WTC11 (cell line): ENCODE results near the gene HPS3. TPM values are rescaled to one million over a fixed set of nuclear protein-coding genes. Genes with fewer than 3 reads are reported as not detected.

Source experiments
- ATAC-seq: fragments of 200-7000 bp; cut with Tn5 transposase; 2 replicates; pipeline ENCODE4 v1.10.0; 2021; ENCODE audit warnings: mild to moderate bottlenecking, moderate library complexity
- CTCF ChIA-PET: fragments of 300-600 bp; sonication (Branson Sonifier 250); formaldehyde crosslinking; loops from one replicate; lab custom pipeline; 2021; ENCODE audit warnings: antibody characterized with exemption; lab: Charles Lee
- POLR2A ChIA-PET: fragments of 350-600 bp; sonication (Branson Sonifier 250); formaldehyde crosslinking; loops from one replicate; lab custom pipeline; 2021; ENCODE audit warnings: antibody characterized with exemption; lab: Charles Lee
- DNase-seq: peaks from one replicate; pipeline ENCODE4 v3.0.0; 2021; ENCODE audit warnings: low spot score
- H3K27ac Mint-ChIP-seq: 2 replicates; pipeline ENCODE4 v1.8.0; 2021; ENCODE audit warnings: mixed read lengths
- H3K27me3 Mint-ChIP-seq: 2 replicates; pipeline ENCODE4 v1.8.0; 2021; ENCODE audit warnings: low read depth, mild to moderate bottlenecking, moderate library complexity, mixed read lengths
- H3K36me3 Mint-ChIP-seq: 2 replicates; pipeline ENCODE4 v1.8.0; 2021; ENCODE audit warnings: mixed read lengths
- H3K4me1 Mint-ChIP-seq: 2 replicates; pipeline ENCODE4 v1.8.0; 2022; ENCODE audit warnings: mixed read lengths
- H3K4me3 Mint-ChIP-seq: 2 replicates; pipeline ENCODE4 v1.8.0; 2021; ENCODE audit warnings: mild to moderate bottlenecking, moderate library complexity, mixed read lengths
- H3K9me3 Mint-ChIP-seq: 2 replicates; pipeline ENCODE4 v1.8.0; 2021; ENCODE audit warnings: mixed read lengths
- JUN ChIP-seq: sonication (generic); formaldehyde crosslinking; IDR thresholded peaks from 2 replicates; pipeline ENCODE4 v1.8.0; 2023; ENCODE audit warnings: mild to moderate bottlenecking, missing genetic modification reagents
- NR1H2 ChIP-seq: sonication (generic); formaldehyde crosslinking; IDR thresholded peaks from 2 replicates; pipeline ENCODE4 v1.9.0; 2021; ENCODE audit warnings: mild to moderate bottlenecking, moderate library complexity, missing genetic modification reagents
- NR2C2 ChIP-seq: sonication (generic); formaldehyde crosslinking; IDR thresholded peaks from 2 replicates; pipeline ENCODE4 v1.8.0; 2022; ENCODE audit warnings: mild to moderate bottlenecking, missing genetic modification reagents
- NR3C1 ChIP-seq: sonication (generic); formaldehyde crosslinking; conservative IDR thresholded peaks from 2 replicates; pipeline ENCODE4 v1.8.1; 2023; ENCODE audit warnings: low read depth, mild to moderate bottlenecking, missing genetic modification reagents
- SP1 ChIP-seq: sonication (generic); formaldehyde crosslinking; conservative IDR thresholded peaks from 2 replicates; pipeline ENCODE4 v1.8.1; 2022; ENCODE audit warnings: missing genetic modification reagents
- TEAD1 ChIP-seq: sonication (generic); formaldehyde crosslinking; IDR thresholded peaks from 2 replicates; pipeline ENCODE4 v1.8.0; 2022; ENCODE audit warnings: mild to moderate bottlenecking, missing genetic modification reagents
- TEAD4 ChIP-seq: sonication (generic); formaldehyde crosslinking; IDR thresholded peaks from 2 replicates; pipeline ENCODE4 v1.8.0; 2022; ENCODE audit warnings: mild to moderate bottlenecking, missing genetic modification reagents
- ZNF121 ChIP-seq: sonication (generic); formaldehyde crosslinking; IDR thresholded peaks from 2 replicates; pipeline ENCODE4 v1.8.0; 2023; ENCODE audit warnings: missing genetic modification reagents
- ZNF671 ChIP-seq: fragments of 250-450 bp; sonication (Bioruptor Pico); IDR thresholded peaks from 2 replicates; pipeline ENCODE4 v1.8.0; 2021; ENCODE audit warnings: mild to moderate bottlenecking
- total RNA-seq: library from RNA; stranded (reverse); gene quantifications from 3 replicates; pipeline ENCODE4 v1.2.3, GENCODE V29; 2021
- TF ChIP-seq, protein P1 (sequence below): fragments of 250-450 bp; sonication (Bioruptor Pico); IDR thresholded peaks from 2 replicates; pipeline ENCODE4 v1.9.0; 2021; ENCODE audit warnings: mild to moderate bottlenecking, borderline replicate concordance
- TF ChIP-seq, protein P2 (sequence below): sonication (generic); formaldehyde crosslinking; IDR thresholded peaks from 2 replicates; pipeline ENCODE4 v1.8.0; 2022; ENCODE audit warnings: mild to moderate bottlenecking, missing genetic modification reagents
- TF ChIP-seq, protein P3 (sequence below): sonication (generic); formaldehyde crosslinking; IDR thresholded peaks from 2 replicates; pipeline ENCODE4 v1.8.0; 2023; ENCODE audit warnings: mild to moderate bottlenecking, missing genetic modification reagents
- TF ChIP-seq, protein P4 (sequence below): sonication (generic); formaldehyde crosslinking; IDR thresholded peaks from 2 replicates; pipeline ENCODE4 v1.8.0; 2022; ENCODE audit warnings: mild to moderate bottlenecking, missing genetic modification reagents
- TF ChIP-seq, protein P5 (sequence below): sonication (generic); formaldehyde crosslinking; IDR thresholded peaks from 2 replicates; pipeline ENCODE4 v1.8.1; 2023; ENCODE audit warnings: mild to moderate bottlenecking, moderate library complexity, missing genetic modification reagents
- TF ChIP-seq, protein P6 (sequence below): fragments of 250-450 bp; sonication (Bioruptor Pico); conservative IDR thresholded peaks from 2 replicates; pipeline ENCODE4 v1.9.0; 2021; ENCODE audit warnings: mild to moderate bottlenecking

HPS3 gene
- total RNA-seq, 1 experiment from 2014 or later, result 51.3 TPM

DNA sequence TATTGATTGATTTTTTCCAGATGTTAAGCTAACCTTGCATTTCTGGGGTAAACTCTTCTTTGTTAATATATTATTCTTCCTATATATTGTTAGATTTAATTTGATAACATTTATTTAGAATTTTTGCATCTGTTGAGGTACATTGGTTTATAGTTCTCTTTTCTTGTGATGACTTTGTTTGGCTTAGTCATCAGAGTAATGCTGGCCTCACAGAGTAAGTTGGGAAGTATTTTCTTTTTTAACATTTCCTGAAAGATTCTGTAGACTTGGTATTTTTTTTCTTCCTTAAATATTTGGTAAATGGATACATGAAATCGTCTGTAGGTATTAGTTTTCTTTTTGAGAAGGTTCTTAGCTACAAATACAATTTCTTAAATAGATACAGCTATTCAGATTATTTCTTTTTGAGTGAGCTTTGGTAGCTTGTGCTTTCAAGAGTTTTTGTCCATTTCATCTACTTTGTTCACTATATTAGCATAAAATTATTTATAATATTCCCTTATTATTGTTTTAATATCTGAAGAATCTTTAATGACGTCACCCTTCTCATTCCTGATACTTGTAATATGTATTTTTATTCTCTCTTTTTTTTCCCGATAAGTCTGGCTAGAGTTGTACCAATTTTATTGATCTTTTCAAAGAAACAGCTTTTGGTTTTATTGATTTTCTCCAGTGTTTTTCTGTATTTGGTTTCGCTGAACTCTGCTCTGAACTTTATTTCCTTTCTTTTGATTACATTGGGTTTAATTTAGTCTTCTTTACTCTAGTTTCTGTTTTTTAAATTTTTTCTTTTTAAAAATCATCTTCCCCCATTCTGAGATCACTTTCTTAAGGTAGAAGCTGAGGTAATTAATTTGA is 6.5 kb upstream of the HPS3 start (continued):
- TF ChIP-seq, protein P1, sequence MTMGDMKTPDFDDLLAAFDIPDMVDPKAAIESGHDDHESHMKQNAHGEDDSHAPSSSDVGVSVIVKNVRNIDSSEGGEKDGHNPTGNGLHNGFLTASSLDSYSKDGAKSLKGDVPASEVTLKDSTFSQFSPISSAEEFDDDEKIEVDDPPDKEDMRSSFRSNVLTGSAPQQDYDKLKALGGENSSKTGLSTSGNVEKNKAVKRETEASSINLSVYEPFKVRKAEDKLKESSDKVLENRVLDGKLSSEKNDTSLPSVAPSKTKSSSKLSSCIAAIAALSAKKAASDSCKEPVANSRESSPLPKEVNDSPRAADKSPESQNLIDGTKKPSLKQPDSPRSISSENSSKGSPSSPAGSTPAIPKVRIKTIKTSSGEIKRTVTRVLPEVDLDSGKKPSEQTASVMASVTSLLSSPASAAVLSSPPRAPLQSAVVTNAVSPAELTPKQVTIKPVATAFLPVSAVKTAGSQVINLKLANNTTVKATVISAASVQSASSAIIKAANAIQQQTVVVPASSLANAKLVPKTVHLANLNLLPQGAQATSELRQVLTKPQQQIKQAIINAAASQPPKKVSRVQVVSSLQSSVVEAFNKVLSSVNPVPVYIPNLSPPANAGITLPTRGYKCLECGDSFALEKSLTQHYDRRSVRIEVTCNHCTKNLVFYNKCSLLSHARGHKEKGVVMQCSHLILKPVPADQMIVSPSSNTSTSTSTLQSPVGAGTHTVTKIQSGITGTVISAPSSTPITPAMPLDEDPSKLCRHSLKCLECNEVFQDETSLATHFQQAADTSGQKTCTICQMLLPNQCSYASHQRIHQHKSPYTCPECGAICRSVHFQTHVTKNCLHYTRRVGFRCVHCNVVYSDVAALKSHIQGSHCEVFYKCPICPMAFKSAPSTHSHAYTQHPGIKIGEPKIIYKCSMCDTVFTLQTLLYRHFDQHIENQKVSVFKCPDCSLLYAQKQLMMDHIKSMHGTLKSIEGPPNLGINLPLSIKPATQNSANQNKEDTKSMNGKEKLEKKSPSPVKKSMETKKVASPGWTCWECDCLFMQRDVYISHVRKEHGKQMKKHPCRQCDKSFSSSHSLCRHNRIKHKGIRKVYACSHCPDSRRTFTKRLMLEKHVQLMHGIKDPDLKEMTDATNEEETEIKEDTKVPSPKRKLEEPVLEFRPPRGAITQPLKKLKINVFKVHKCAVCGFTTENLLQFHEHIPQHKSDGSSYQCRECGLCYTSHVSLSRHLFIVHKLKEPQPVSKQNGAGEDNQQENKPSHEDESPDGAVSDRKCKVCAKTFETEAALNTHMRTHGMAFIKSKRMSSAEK (CRISPR knock-in tag), result no peak
- TF ChIP-seq TEAD1 (CRISPR knock-in tag), result no peak

DNA sequence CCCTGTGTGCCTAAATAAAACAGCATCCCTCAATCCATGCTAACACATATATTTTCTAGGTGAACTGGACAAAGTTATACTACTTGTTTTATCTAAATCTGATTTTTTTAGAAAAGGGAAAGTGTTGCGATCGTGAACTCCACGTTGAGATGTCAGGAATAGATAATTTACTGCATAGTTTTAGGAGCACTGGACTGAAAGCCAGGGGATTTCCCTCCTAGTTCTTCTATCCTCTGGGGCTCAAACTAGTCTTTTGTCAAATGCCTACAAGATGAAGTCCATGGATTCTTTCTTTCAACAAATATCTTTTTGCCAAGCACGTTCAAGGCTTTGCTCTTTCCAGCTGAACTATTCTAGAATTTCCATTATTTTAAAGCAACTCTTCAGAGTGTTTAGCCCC is 617 bp upstream of the HPS3 start:
- POLR2A ChIA-PET, result no interaction called here
- H3K4me1 Mint-ChIP-seq, result peaks cover 45% of the 10 kb centered on the region
- no peak for DNase-seq
- peak overlapping the region; percentile 89 for H3K4me3 Mint-ChIP-seq
- CTCF ChIA-PET, result interaction anchor here (1.2 to 2.1 kb wide), 5 partner anchors 9 to 173 kb away, joined by 3 to 26 read pairs (median 6); no protein-coding TSS in a partner anchor
- TF ChIP-seq NR2C2 (no peak), ZNF121 (CRISPR knock-in tag) (no peak), TEAD4 (CRISPR knock-in tag) (no peak), JUN (CRISPR knock-in tag) (no peak), NR3C1 (no peak), SP1 (CRISPR knock-in tag) (no peak), NR1H2 (CRISPR knock-in tag) (no peak), ZNF671 (CRISPR knock-in tag) (no peak)
- TF ChIP-seq, protein P2, sequence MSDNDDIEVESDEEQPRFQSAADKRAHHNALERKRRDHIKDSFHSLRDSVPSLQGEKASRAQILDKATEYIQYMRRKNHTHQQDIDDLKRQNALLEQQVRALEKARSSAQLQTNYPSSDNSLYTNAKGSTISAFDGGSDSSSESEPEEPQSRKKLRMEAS (CRISPR knock-in tag), result no peak
- TF ChIP-seq, protein P3, sequence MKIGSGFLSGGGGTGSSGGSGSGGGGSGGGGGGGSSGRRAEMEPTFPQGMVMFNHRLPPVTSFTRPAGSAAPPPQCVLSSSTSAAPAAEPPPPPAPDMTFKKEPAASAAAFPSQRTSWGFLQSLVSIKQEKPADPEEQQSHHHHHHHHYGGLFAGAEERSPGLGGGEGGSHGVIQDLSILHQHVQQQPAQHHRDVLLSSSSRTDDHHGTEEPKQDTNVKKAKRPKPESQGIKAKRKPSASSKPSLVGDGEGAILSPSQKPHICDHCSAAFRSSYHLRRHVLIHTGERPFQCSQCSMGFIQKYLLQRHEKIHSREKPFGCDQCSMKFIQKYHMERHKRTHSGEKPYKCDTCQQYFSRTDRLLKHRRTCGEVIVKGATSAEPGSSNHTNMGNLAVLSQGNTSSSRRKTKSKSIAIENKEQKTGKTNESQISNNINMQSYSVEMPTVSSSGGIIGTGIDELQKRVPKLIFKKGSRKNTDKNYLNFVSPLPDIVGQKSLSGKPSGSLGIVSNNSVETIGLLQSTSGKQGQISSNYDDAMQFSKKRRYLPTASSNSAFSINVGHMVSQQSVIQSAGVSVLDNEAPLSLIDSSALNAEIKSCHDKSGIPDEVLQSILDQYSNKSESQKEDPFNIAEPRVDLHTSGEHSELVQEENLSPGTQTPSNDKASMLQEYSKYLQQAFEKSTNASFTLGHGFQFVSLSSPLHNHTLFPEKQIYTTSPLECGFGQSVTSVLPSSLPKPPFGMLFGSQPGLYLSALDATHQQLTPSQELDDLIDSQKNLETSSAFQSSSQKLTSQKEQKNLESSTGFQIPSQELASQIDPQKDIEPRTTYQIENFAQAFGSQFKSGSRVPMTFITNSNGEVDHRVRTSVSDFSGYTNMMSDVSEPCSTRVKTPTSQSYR (CRISPR knock-in tag), result no peak
- TF ChIP-seq, protein P4, sequence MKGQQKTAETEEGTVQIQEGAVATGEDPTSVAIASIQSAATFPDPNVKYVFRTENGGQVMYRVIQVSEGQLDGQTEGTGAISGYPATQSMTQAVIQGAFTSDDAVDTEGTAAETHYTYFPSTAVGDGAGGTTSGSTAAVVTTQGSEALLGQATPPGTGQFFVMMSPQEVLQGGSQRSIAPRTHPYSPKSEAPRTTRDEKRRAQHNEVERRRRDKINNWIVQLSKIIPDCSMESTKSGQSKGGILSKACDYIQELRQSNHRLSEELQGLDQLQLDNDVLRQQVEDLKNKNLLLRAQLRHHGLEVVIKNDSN (CRISPR knock-in tag), result no peak
- TF ChIP-seq, protein P5, sequence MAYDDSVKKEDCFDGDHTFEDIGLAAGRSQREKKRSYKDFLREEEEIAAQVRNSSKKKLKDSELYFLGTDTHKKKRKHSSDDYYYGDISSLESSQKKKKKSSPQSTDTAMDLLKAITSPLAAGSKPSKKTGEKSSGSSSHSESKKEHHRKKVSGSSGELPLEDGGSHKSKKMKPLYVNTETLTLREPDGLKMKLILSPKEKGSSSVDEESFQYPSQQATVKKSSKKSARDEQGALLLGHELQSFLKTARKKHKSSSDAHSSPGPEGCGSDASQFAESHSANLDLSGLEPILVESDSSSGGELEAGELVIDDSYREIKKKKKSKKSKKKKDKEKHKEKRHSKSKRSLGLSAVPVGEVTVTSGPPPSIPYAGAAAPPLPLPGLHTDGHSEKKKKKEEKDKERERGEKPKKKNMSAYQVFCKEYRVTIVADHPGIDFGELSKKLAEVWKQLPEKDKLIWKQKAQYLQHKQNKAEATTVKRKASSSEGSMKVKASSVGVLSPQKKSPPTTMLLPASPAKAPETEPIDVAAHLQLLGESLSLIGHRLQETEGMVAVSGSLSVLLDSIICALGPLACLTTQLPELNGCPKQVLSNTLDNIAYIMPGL (CRISPR knock-in tag), result no peak
- TF ChIP-seq, protein P6, sequence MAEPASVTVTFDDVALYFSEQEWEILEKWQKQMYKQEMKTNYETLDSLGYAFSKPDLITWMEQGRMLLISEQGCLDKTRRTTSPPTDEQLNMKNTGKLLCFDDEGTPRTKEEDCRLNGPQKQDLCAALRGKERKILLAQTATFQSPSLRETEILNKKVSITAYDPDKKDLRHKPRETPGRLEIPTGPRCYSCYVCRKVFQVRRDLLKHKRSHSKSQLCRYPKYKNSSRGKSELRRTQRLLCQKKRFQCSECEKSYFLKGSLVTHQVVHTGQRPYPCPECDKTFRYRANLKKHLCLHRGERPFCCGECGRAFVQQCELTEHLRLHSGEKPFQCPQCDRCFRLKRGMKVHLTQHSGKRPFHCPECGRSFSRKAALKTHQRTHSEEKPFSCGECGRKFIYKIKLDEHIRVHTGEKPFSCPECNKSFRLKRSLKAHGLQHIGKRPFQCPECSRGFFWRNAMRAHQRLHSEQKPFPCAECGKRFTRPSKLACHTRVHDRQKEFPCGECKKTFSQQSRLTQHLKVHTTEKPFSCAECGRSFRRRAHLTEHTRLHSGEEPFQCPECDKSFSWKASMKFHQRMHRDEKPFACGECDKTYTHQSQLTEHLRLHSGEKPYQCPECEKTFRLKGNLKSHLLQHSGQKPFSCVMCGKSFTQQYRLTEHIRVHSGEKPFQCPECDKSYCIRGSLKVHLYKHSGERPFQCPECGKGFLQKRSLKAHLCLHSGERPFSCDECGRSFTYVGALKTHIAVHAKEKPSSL (CRISPR knock-in tag), result no peak
- TF ChIP-seq, all 79 proteins: peak for 0
- H3K27ac Mint-ChIP-seq, result peak overlapping the region; percentile 64
- ATAC-seq, result no peak
- H3K36me3 Mint-ChIP-seq, result peaks cover 13% of the 10 kb centered on the region
- peaks cover 8% of the 10 kb centered on the region for H3K27me3 Mint-ChIP-seq
- H3K9me3 Mint-ChIP-seq, result no peaks in the 10 kb centered on the region
